ENCODE results near the gene TGFBR2. TPM values are rescaled to one million over a fixed set of nuclear protein-coding genes. Genes with fewer than 3 reads are reported as not detected.

TGFBR2 gene
- total and polyA plus RNA-seq, 10 donors, result 18.2 to 322 (median 239) TPM

GRCh38 chr3:30688776-30689641 is 82.6 kb downstream of the TGFBR2 start:
- H3K9me3 ChIP-seq, result no peaks in the 10 kb centered on the region
- intact Hi-C loops (cut with DNase I; ENCODE audit: low total_unique reads), result no loop called here
- WGBS, 5 donors, result 44 to 55% (median 51%) methylated on average over 10 of the region's 10 CpGs
- TF ChIP-seq POLR2A (IDR thresholded peaks at IDR 0.05) (no peak), CTCF (IDR thresholded peaks at IDR 0.05 in 8 of 11, conservative IDR thresholded peaks at IDR 0.05 in 3 of 11) (no peak), POLR2AphosphoS5 (IDR thresholded peaks at IDR 0.05) (peak in 2 of 3 donors; percentile 24 to 78)
- DNase-seq, result no peak
- H3K27ac ChIP-seq, result peak overlapping the region; percentile 49 to 80 (median 75)
- H3K4me1 ChIP-seq, result peaks cover 27 to 100% (median 87%) of the 10 kb centered on the region in 6 donors
- H3K36me3 ChIP-seq, result peaks cover 0 to 100% (median 57%) of the 10 kb centered on the region in 6 donors
- no peaks in the 10 kb centered on the region for H3K27me3 ChIP-seq (replicated peaks in 1 of 7)
- no peak overlapping the region for H3K4me3 ChIP-seq

DNA sequence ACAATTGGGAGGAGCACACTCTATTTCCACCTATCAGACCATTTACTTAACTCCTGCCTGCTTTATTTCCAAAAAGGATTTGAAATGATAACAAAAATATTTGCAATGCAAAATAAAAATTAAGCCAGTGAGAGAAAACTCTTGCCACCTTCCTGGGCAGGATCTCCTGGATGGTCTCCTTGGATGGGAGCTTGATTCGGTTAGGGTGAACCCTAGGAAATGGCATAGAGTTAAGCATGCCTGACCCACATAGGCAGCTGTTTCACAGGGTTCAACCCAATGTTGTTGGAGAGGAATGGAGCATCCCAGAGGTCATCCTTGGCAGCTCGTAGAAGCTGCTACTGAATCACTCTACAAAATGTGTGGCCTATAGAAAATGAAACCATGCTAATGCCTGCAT is 83.8 kb downstream of the TGFBR2 start:
- 59 to 83% (median 65%) methylated on average over 2 of the region's 2 CpGs for WGBS, 5 donors
- H3K4me1 ChIP-seq, result peaks cover 25 to 99% (median 82%) of the 10 kb centered on the region in 6 donors
- intact Hi-C loops (cut with DNase I; ENCODE audit: low total_unique reads), result loop anchor here (5.0 kb wide), 1 partner anchor 578 kb away; no protein-coding TSS in a partner anchor

DNA sequence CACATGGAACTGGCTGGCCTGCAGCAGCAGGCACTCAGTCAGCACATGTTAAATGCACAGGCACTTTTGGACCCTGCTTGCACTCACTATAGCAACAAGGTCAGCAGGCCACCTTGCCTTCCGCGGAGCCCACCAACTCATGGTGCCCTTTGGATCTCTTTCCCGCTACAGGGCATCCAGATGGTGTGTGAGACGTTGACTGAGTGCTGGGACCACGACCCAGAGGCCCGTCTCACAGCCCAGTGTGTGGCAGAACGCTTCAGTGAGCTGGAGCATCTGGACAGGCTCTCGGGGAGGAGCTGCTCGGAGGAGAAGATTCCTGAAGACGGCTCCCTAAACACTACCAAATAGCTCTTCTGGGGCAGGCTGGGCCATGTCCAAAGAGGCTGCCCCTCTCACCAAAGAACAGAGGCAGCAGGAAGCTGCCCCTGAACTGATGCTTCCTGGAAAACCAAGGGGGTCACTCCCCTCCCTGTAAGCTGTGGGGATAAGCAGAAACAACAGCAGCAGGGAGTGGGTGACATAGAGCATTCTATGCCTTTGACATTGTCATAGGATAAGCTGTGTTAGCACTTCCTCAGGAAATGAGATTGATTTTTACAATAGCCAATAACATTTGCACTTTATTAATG is 85.0 kb downstream of the TGFBR2 start:
- Histone ChIP-seq H3K4me1 (peaks cover 30 to 99% (median 88%) of the 10 kb centered on the region in 6 donors), H3K27me3 (replicated peaks in 1 of 7) (no peaks in the 10 kb centered on the region), H3K27ac (peak overlapping the region; percentile 45 to 80 (median 75)), H3K4me3 (no peak overlapping the region), H3K9me3 (no peaks in the 10 kb centered on the region), H3K36me3 (peaks cover 0 to 100% (median 72%) of the 10 kb centered on the region in 6 donors)
- TF ChIP-seq POLR2AphosphoS5 (IDR thresholded peaks at IDR 0.05) (peak; percentile 58 to 62 (median 60)), POLR2A (IDR thresholded peaks at IDR 0.05) (no peak), CTCF (IDR thresholded peaks at IDR 0.05 in 8 of 11, conservative IDR thresholded peaks at IDR 0.05 in 3 of 11) (no peak)
- 59 to 76% (median 65%) methylated on average over 6 to 10 of the region's 10 CpGs for WGBS, 5 donors
- intact Hi-C loops (cut with DNase I; ENCODE audit: low total_unique reads), result loop anchor here (5.0 kb wide), 1 partner anchor 579 kb away; no protein-coding TSS in a partner anchor
- no peak for DNase-seq

More for the DNA sequence above, 83.8 kb downstream of the TGFBR2 start:
- peak overlapping the region; percentile 49 to 80 (median 75) for H3K27ac ChIP-seq
- no peaks in the 10 kb centered on the region for H3K27me3 ChIP-seq (replicated peaks in 1 of 7)
- peaks cover 0 to 100% (median 65%) of the 10 kb centered on the region in 6 donors for H3K36me3 ChIP-seq
- TF ChIP-seq POLR2A (IDR thresholded peaks at IDR 0.05), result no peak
- TF ChIP-seq CTCF (IDR thresholded peaks at IDR 0.05 in 8 of 11, conservative IDR thresholded peaks at IDR 0.05 in 3 of 11), result no peak
- no peak for TF ChIP-seq POLR2AphosphoS5 (IDR thresholded peaks at IDR 0.05)
- no peaks in the 10 kb centered on the region for H3K9me3 ChIP-seq
- H3K4me3 ChIP-seq, result no peak overlapping the region
- DNase-seq, result no peak
